Measurements from ENCODE around the gene INPP5A.

INPP5A gene

DNA sequence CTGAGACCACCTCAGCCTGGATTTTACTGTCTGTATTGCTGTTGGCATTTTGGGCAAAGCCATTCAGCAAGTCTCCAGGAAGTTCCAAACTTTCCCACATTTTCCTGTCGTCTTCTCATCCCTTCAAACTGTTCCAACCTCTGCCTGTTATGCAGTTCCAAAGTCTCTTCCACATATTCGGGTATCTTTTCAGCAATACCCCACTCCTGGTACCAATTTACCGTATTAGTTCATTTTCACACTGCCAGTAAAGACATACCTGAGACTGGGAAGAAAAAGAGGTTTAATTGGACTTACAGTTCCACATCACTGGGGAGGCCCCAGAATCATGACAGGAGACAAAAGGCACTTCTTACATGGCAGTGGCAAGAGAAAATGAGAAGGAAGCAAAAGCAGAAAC is 62.8 kb downstream of the INPP5A start:
- in situ Hi-C loops (cut with MboI; ENCODE audit: low sequenced_read_pairs, unreplicated experiment): no loop called here
- TF ChIP-seq CTCF (IDR thresholded peaks at IDR 0.05; ENCODE audit: borderline replicate concordance, control extremely low read depth, extremely low read depth, insufficient read depth, missing control alignments): no peak
- DNase-seq (ENCODE audit: low spot score): no peak

GRCh38 chr10:132601567-132601966 is 64.0 kb downstream of the INPP5A start:
- no peak for TF ChIP-seq CTCF (IDR thresholded peaks at IDR 0.05; ENCODE audit: borderline replicate concordance, control extremely low read depth, extremely low read depth, insufficient read depth, missing control alignments)
- no peak for DNase-seq (ENCODE audit: low spot score)
- in situ Hi-C loops (cut with MboI; ENCODE audit: low sequenced_read_pairs, unreplicated experiment): no loop called here

DNA sequence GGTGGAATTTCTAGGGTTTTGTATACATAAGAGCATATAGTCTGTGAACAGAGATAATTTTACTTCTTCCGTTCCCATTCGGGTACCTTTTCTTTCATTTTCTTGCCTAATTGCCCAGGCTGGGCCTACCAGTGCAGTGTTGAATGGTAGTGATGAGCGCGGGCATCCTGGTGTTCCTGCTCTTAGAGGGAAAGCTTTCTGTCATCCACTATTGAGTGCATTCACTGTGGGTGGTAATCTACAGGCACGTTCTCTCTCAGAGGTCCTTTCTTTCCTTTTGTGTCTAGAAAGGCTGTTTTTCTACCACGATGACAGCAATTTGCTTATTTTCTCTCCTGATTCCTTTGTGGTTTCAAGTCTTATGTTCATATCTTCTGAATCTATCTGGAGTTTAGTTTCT is 65.0 kb downstream of the INPP5A start:
- DNase-seq (ENCODE audit: low spot score): no peak
- in situ Hi-C loops (cut with MboI; ENCODE audit: low sequenced_read_pairs, unreplicated experiment): no loop called here
- TF ChIP-seq CTCF (IDR thresholded peaks at IDR 0.05; ENCODE audit: borderline replicate concordance, control extremely low read depth, extremely low read depth, insufficient read depth, missing control alignments): no peak

DNA sequence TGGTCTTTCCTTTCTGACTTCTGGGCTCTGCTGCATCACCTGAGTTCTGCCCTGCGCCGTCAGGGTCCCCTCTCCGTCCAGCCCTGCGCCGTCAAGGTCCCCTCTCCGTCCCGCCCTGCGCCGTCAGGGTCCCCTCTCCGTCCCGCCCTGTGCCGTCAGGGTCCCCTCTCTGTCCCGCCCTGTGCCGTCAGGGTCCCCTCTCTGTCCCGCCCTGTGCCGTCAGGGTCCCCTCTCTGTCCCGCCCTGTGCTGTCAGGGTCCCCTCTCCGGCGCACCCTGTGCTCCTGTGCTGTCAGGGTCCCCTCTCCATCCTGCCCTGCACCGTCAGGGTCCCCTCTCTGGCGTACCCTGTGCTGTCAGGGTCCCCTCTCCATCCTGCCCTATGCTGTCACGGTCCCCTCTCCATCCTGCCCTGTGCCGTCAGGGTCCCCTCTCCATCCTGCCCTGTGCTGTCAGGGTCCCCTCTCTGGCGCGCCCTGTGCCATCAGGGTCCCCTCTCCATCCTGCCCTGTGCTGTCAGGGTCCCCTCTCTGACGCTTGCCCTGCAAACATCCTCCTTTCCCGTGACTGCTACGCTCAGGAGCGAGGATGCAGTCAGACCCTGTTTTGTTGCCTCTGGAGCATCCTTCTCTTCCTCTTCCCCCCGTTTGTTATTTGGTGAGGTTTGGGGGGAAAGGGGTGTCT is 66.4 kb downstream of the INPP5A start:
- no peak for DNase-seq (ENCODE audit: low spot score)

DNA sequence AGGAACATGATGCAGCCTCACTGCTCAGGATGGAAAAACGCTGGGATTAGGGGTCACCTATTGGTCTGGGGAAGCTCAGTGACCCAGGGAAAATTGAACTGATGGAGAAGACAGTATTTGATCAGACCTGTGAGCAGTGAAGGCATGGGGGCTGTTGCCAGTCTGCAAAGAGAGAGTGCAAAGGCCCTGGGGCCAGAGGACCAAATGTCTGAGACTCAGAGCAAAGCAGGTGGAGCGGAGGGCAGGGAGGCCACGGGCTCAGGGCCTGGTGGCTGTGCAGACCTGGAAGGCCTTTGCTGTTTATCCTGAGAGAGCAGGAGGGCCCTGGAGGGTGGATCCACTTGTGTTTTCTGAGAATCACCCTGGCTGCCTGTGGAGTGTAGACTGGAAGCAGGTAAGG is 67.1 kb downstream of the INPP5A start:
- TF ChIP-seq CTCF (IDR thresholded peaks at IDR 0.05; ENCODE audit: borderline replicate concordance, control extremely low read depth, extremely low read depth, insufficient read depth, missing control alignments): no peak
- in situ Hi-C loops (cut with MboI; ENCODE audit: low sequenced_read_pairs, unreplicated experiment): no loop called here
- no peak for DNase-seq (ENCODE audit: low spot score)

More for the DNA sequence above, 66.4 kb downstream of the INPP5A start:
- no peak for TF ChIP-seq CTCF (IDR thresholded peaks at IDR 0.05; ENCODE audit: borderline replicate concordance, control extremely low read depth, extremely low read depth, insufficient read depth, missing control alignments)
- in situ Hi-C loops (cut with MboI; ENCODE audit: low sequenced_read_pairs, unreplicated experiment): no loop called here

DNA sequence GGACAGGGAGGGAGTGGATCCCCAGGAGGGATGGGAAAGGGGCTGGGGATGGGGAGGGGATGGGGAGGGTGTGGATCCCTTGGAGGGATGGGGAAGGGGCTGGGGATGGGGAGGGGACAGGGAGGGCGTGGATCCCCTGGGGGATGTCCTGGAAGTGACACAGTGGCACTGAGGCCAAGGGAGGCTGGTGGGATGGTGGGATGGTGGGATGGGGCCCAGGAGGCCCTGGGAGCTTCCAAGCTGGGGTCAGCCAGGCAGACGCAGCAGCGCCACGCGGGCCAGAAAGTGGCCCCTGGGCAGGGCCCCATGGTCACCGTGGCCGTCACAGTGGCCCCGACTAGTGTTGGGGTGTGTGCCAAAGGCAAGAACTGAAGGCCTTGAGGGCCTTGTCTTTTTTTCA is 67.8 kb downstream of the INPP5A start:
- DNase-seq (ENCODE audit: low spot score): no peak
- in situ Hi-C loops (cut with MboI; ENCODE audit: low sequenced_read_pairs, unreplicated experiment): no loop called here
- no peak for TF ChIP-seq CTCF (IDR thresholded peaks at IDR 0.05; ENCODE audit: borderline replicate concordance, control extremely low read depth, extremely low read depth, insufficient read depth, missing control alignments)

Measured in GM13976 (cell line).